Lower leg skin (tissue), 4 donors: ENCODE measurements around the gene FGD6. TPM values are rescaled to one million over a fixed set of nuclear protein-coding genes. Genes with fewer than 3 reads are reported as not detected.
"Not testable (repeated sequence)": the region's sequence is repeated elsewhere in the genome, so short reads cannot be mapped to it uniquely, and the experiment has no call there.

ENCODE experiments used
- DNase-seq, 2 donors: peaks; one replicate each; pipeline ENCODE4 v3.0.0-alpha.2; 2019; ENCODE audit warnings: low spot score in 2 of 2
- H3K4me3 ChIP-seq: fragments of 200-600 bp; sonication (generic); 2 replicates; pipeline ENCODE4 v1.5.1; 2017; ENCODE audit warnings: mild to moderate bottlenecking, low read depth; ENCODE audit not compliant: poor library complexity, severe bottlenecking
- CTCF ChIP-seq, 3 donors: fragments of 450-650 bp; IDR thresholded peaks; one replicate each; pipeline ENCODE4 v1.5.1; 2016; ENCODE audit warnings: antibody characterized with exemption in 3 of 3, mild to moderate bottlenecking in 3 of 3, moderate library complexity in 2 of 3
- POLR2A ChIP-seq, 2 donors: fragments of 450-650 bp; IDR thresholded peaks; one replicate each; pipeline ENCODE4 v1.6.1; 2016 to 2017; ENCODE audit warnings: antibody characterized with exemption in 2 of 2, mild to moderate bottlenecking in 1 of 2, moderate library complexity in 1 of 2
- WGBS, 2 donors: methylation state at CpG; one replicate each; pipeline ENCODE4 v1.1.5; 2018; 5-methylcytosine and 5-hydroxymethylcytosine counted together
- intact Hi-C: fragments of 100-400 bp; cut with DNase I; formaldehyde crosslinking; loops from one replicate; pipeline ENCODE4 v1.15.0; 2023; ENCODE audit warnings: low total_unique reads
- total RNA-seq, 4 donors: library from RNA; depleted of rRNA; stranded (reverse); fragments of >200 nt; gene quantifications; one replicate each; pipeline ENCODE4 v1.1.0, GENCODE V29; 2016

The FGD6 gene
- total RNA-seq, 4 donors from 2014 or later: 13.9 to 19.1 (median 14.7) TPM

GRCh38 chr12:95142431-95143151 lies 74.7 kb downstream of the FGD6 start:
- WGBS, 2 donors: 54 to 59% methylated on average over 2 of the region's 2 CpGs
- no peak overlapping the region for H3K4me3 ChIP-seq
- intact Hi-C loops: no loop called here
- no peak for DNase-seq
- TF ChIP-seq POLR2A (IDR thresholded peaks at IDR 0.05) (no peak), CTCF (IDR thresholded peaks at IDR 0.05) (no peak)

GRCh38 chr12:95141310-95141709 lies 76.0 kb downstream of the FGD6 start:
- 77 to 83% methylated on average over 4 of the region's 4 CpGs for WGBS, 2 donors
- intact Hi-C loops: no loop called here
- TF ChIP-seq POLR2A (IDR thresholded peaks at IDR 0.05): no peak
- H3K4me3 ChIP-seq: no peak overlapping the region
- DNase-seq: no peak

- H3K4me3 ChIP-seq, intact Hi-C loops, DNase-seq: not testable (repeated sequence)
- WGBS, 2 donors: 97% methylated on average over 8 of the region's 8 CpGs
Measured at GRCh38 chr12:95138031-95138430, 79.2 kb downstream of the FGD6 start.

GRCh38 chr12:95136598-95136997 lies 80.7 kb downstream of the FGD6 start:
- intact Hi-C loops: no loop called here
- WGBS, 2 donors: 68 to 72% methylated on average over 1 of the region's 1 CpG
- no peak overlapping the region for H3K4me3 ChIP-seq
- no peak for TF ChIP-seq POLR2A (IDR thresholded peaks at IDR 0.05)
- TF ChIP-seq CTCF (IDR thresholded peaks at IDR 0.05): no peak
- no peak for DNase-seq

GRCh38 chr12:95134085-95134484 lies 83.2 kb downstream of the FGD6 start:
- TF ChIP-seq POLR2A (IDR thresholded peaks at IDR 0.05): no peak
- TF ChIP-seq CTCF (IDR thresholded peaks at IDR 0.05): no peak
- intact Hi-C loops: no loop called here
- 91 to 95% methylated on average over 6 of the region's 6 CpGs for WGBS, 2 donors
- DNase-seq: no peak
- H3K4me3 ChIP-seq: no peak overlapping the region

- H3K4me3 ChIP-seq: no peak overlapping the region
- no peak for DNase-seq
- 82 to 84% methylated on average over 10 of the region's 10 CpGs for WGBS, 2 donors
- no peak for TF ChIP-seq POLR2A (IDR thresholded peaks at IDR 0.05)
- TF ChIP-seq CTCF (IDR thresholded peaks at IDR 0.05): no peak
- intact Hi-C loops: no loop called here
Measured at GRCh38 chr12:95131589-95132340, 85.5 kb downstream of the FGD6 start.
